HG03432 (cell line): ENCODE measurements around the gene NADK2.
A peak's percentile ranks its signal among the peaks of the same experiment; 100 is the strongest.
"Not testable (repeated sequence)": the region's sequence is repeated elsewhere in the genome, so short reads cannot be mapped to it uniquely, and the experiment has no call there.

Experiments used
- ATAC-seq: cut with Tn5 transposase; IDR thresholded peaks from one replicate; pipeline ENCODE4 v1.9.1; 2021; ENCODE audit warnings: mild to moderate bottlenecking, moderate library complexity; ENCODE audit not compliant: unreplicated experiment

The NADK2 gene

GRCh38 chr5:36241631-36242533 is at the start of gene NADK2:
TSS of gene NADK2 (minus strand) at chr5:36241925. CDS start at chr5:36241798, 127 bp downstream.
- peak; percentile 90 for ATAC-seq

- ATAC-seq: no peak
These were observed 44.3 kb upstream of the NADK2 start for GRCh38 chr5:36285837-36286615.

- not testable (repeated sequence) for ATAC-seq
These were observed 42.0 kb upstream of the NADK2 start for GRCh38 chr5:36283775-36284174.

DNA sequence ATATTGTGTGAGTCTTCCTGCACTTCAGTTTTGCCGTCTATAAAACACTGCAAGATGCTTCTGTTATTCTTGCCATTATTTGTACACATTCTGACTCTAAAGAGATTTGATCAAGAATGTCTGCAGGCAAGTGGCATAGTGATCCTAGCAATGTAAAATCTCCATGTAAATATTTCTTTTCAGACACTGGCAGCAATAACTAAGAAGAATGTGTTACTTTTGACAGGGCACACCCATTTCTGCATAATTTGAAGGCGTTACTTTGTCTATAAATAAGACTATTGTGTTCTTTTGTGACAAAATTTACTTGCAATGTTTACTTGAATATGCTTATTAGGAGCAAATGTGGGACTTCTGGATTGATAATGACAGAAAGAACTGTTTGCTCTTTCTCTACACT is 39.9 kb upstream of the NADK2 start:
- no peak for ATAC-seq

- ATAC-seq: no peak
These were observed 37.5 kb upstream of the NADK2 start for GRCh38 chr5:36279054-36279698.

DNA sequence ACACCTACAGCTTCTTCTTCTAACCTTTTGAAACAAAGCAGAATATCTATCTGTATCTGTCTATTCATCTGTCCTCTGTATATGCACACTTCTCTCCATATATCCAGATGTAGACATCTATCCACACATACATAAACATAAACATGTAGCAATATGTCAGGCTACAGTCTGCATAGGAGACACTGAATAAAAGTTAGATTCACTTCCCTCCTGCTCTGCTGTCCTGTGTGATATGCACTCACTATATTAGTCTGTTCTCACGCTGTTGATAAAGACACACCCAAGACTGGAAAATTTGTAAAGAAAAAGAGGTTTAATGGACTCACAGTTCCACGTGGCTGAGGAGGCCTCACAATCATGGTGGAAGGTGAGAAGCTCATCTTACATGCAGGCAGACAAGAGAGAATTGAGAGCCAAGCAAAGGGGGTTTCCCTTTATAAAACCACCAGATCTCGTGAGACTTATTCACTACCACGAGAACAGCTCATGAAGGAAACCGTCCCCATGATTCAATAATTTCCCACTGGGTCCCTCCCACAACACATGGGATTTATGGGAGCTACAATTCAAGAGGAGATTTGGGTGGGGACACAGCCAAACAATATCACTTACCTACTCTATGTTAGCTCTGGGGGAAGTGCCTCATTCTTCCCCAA is 35.9 kb upstream of the NADK2 start:
- no peak for ATAC-seq

- no peak for ATAC-seq
These were observed 35.1 kb upstream of the NADK2 start for GRCh38 chr5:36276864-36277263.

- no peak for ATAC-seq
These were observed 32.2 kb upstream of the NADK2 start for GRCh38 chr5:36273809-36274526.

DNA sequence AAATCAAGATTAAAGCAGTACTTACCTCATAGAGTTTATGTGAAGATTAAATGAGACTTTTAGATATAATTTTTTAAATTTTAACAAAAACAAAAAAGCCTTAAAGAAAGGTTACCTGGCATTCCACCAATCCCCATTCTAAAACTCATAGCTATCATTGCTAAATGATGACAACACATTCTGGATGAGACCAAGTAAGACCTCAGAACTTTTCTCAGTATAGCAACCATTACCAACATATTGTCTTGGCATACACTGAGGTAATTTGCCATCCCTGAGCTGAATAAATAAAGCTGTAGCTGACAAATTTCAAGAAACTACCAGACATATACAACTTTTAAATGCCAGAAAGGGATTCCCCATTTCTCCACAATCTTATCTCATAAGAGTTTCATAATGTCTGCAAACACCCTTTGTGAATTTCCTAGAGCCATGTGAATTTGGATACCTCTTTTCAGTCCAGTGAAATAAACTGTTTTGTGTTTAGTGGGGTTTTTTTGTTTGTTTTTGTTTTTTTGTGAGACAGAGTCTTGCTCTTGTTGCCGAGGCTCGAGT is 30.5 kb upstream of the NADK2 start:
- no peak for ATAC-seq

- no peak for ATAC-seq
These were observed 29.3 kb upstream of the NADK2 start for GRCh38 chr5:36270876-36271575.

GRCh38 chr5:36270175-36270574 is 28.4 kb upstream of the NADK2 start:
- no peak for ATAC-seq

GRCh38 chr5:36269478-36269877 is 27.8 kb upstream of the NADK2 start:
- ATAC-seq: no peak

DNA sequence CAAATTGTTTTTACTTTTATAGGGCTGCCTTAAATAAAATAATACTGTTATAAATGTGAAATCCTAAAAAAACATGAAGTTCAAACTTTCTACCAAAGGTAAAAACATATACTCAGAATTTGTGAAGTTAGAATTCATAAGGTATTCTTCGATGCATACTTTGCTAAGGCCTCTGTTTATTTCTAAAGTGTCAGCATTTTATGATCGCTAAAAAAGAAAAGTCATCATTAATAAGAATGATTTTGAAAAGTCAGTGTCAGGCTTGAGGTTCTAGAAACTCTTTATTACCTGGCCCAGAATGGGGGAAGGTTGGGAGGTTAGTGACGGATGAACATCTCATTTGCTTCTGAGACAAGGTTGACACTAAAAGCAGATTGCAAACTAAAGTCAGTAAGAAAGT is 26.2 kb upstream of the NADK2 start:
- ATAC-seq: no peak

DNA sequence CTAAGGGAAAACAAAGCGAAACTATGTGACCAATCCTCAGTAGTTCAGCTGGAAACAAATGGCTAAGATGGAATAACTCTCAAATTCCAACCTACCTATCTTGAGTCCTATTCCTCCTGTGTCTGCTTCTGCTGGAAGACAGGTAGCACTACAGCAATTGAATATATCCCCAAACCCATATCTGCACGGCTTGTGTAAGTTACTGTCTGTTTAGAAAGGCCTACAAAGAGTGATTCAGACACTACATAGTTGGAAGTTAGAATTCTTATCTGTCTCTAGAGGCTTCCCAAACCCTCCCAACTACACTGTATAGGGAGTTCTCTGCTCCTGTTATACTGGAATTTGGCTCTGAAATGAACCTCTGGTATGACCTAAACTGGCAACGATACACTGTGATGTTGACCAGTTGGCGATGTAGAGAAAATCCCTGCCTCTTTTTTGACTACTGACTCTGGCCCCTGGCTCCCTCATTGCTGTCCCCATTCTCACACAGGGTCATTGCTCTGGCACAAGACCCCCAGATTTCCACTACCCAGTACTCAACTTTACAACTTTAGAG is 22.6 kb upstream of the NADK2 start:
- ATAC-seq: no peak

- no peak for ATAC-seq
These were observed 19.5 kb upstream of the NADK2 start for GRCh38 chr5:36261186-36261585.

DNA sequence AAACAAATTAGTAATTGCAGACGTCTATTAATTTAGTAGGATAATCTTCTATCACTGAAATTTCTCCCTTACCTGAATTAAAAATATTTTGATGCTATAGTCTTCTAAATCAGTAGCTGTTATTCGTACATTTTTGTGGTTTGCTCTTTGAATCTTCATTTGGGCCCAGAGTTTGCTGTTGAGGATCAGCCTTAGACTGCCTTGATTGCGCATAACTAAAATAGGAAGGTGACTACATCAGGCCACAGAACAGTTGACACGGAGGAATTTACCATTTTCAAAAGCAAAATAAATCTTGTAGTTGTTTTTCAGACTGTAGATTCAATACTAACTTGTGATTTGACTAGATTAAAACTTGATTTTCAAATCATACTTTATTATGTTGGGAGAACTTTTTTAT is 11.8 kb upstream of the NADK2 start:
- ATAC-seq: no peak

DNA sequence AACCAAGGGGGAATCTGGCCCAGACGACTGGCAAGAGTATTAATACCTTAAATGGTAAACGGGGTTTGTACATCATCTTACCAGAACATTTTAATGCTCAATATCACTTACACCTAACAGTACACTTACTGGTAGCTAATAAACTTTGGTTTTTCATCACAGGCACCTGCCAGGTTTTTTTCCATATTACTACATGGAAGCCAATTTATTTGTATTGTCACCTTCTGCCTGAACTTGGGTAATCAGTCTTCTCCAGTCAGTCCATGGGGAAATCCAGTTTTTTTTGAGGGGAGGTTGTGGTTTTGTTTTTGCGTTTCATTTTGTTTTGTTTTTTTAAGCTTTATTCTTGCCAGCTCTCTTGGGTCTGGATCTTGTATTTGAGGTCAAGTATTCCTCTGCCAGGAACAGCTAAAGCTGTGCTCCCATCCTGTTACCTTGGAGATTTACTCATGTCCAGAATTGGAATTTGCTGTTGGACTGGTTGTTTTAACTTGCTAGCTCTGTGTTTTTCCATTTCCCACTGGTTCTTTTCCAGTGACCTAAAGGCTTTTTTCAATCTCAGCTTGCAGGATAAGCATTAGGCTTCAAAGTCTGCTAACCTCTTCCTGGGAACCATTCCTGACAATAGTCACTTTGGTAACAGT is 11.1 kb upstream of the NADK2 start:
- no peak for ATAC-seq

GRCh38 chr5:36251218-36251617 is 9.5 kb upstream of the NADK2 start:
- no peak for ATAC-seq

DNA sequence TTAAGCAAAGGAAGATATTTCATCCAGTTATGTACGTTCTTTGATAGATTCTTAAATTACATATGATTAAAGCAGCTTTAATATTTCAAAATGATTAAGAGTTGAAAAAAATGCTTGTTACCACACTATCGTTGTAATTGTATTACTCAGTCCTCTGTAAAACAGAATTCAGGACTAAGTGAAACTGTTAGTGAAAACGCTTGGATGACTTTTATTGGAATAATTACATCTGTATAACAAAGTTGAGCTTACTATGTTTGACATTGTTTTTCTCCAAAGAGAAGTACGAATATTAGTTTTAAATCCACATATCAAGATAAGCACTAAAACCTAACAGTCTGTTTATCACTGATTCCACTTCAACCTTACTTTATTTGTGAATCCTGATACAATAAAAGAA is 8.7 kb upstream of the NADK2 start:
- no peak for ATAC-seq
